PC-3 (cell line): Measurements from ENCODE around the gene FGF1. TPM values are rescaled to one million over a fixed set of nuclear protein-coding genes. Genes with fewer than 3 reads are reported as not detected.

Experiments
- ATAC-seq: fragments of 200-7000 bp; cut with Tn5 transposase; 2 replicates; pipeline ENCODE4 v1.9.1; 2020; ENCODE audit warnings: mild to moderate bottlenecking, moderate library complexity
- BruUV-seq: library from RNA; stranded (reverse); fragments of 400-500 nt; replicated peaks from 2 replicates; lab custom pipeline; 2021; lab: Mats Ljungman, UMichigan
- CTCF ChIA-PET: fragments of 300-600 bp; sonication (Branson Sonifier 250); formaldehyde crosslinking; loops from one replicate; lab custom pipeline; 2022; ENCODE audit warnings: antibody characterized with exemption; lab: Charles Lee
- POLR2A ChIA-PET: fragments of 300-600 bp; sonication (Branson Sonifier 250); formaldehyde crosslinking; loops from one replicate; lab custom pipeline; 2022; ENCODE audit warnings: antibody characterized with exemption; ENCODE audit not compliant: unreplicated experiment; lab: Charles Lee
- DNase-seq: peaks from one replicate; pipeline ENCODE4 v3.0.0-alpha.2; 2015
- H2AFZ ChIP-seq: fragments of 300-600 bp; sonication (generic); 2 replicates; pipeline ENCODE4 v1.6.0; 2016; ENCODE audit warnings: antibody characterized with exemption, low read length
- H3F3A ChIP-seq: fragments of 300-600 bp; sonication (generic); one replicate; pipeline ENCODE4 v1.6.0; 2017; ENCODE audit warnings: antibody characterized with exemption, low read length, control low read depth, mild to moderate bottlenecking; ENCODE audit not compliant: unreplicated experiment
- H3K27ac ChIP-seq: fragments of 300-600 bp; sonication (generic); 2 replicates; pipeline ENCODE4 v1.5.1; 2016; ENCODE audit warnings: mild to moderate bottlenecking, low read length
- H3K27me3 ChIP-seq: fragments of 300-600 bp; sonication (generic); 2 replicates; pipeline ENCODE4 v1.6.1; 2016; ENCODE audit warnings: low read length, mixed read lengths
- H3K36me3 ChIP-seq: fragments of 300-600 bp; sonication (generic); 2 replicates; pipeline ENCODE4 v1.6.1; 2016; ENCODE audit warnings: low read depth, mixed run types, low read length, mixed read lengths
- H3K4me1 ChIP-seq: fragments of 300-600 bp; sonication (generic); 2 replicates; pipeline ENCODE4 v1.5.1; 2016; ENCODE audit warnings: low read length; ENCODE audit not compliant: insufficient read depth
- H3K4me2 ChIP-seq: fragments of 300-600 bp; sonication (generic); 2 replicates; pipeline ENCODE4 v1.6.0; 2016; ENCODE audit warnings: low read length
- H3K4me3 ChIP-seq: fragments of 300-600 bp; sonication (generic); 2 replicates; pipeline ENCODE4 v1.5.1; 2016; ENCODE audit warnings: mild to moderate bottlenecking, low read length, mixed read lengths
- H3K79me2 ChIP-seq: fragments of 300-600 bp; sonication (generic); 2 replicates; pipeline ENCODE4 v1.6.1; 2017; ENCODE audit warnings: low read length, mixed read lengths
- H3K9ac ChIP-seq: fragments of 300-600 bp; sonication (generic); 2 replicates; pipeline ENCODE4 v1.6.0; 2016; ENCODE audit warnings: mild to moderate bottlenecking, low read length
- H3K9me2 ChIP-seq: fragments of 300-600 bp; sonication (generic); replicated peaks from 2 replicates; pipeline ENCODE4 v1.6.1; 2016; ENCODE audit warnings: mixed run types, low read length, mixed read lengths
- H3K9me3 ChIP-seq: fragments of 300-600 bp; sonication (generic); 2 replicates; pipeline ENCODE4 v1.6.1; 2016; ENCODE audit warnings: low read length, mixed read lengths
- H4K20me1 ChIP-seq: fragments of 300-600 bp; sonication (generic); 2 replicates; pipeline ENCODE4 v1.6.1; 2016; ENCODE audit warnings: low read length, mixed read lengths
- EZH2 ChIP-seq: fragments of 300-600 bp; sonication (generic); IDR thresholded peaks from one replicate; pipeline ENCODE4 v1.6.1; 2017; ENCODE audit warnings: antibody characterized with exemption, mild to moderate bottlenecking, low read length; ENCODE audit not compliant: unreplicated experiment
- EZH2phosphoT487 ChIP-seq: fragments of 300-600 bp; sonication (generic); IDR thresholded peaks from 2 replicates; pipeline ENCODE4 v1.6.1; 2018; ENCODE audit warnings: mild to moderate bottlenecking, antibody characterized with exemption, low read length, borderline replicate concordance
- intact Hi-C: fragments of 100-400 bp; cut with micrococcal nuclease; formaldehyde crosslinking; loops from 2 replicates; pipeline ENCODE4 v1.9.0; 2023
- total RNA-seq: library from RNA; depleted of rRNA; stranded (reverse); fragments of >200 nt; gene quantifications from 2 replicates; pipeline ENCODE4 v1.2.3, GENCODE V29; 2014
- TF ChIP-seq, protein P1 (sequence below): fragments of 300-600 bp; sonication (generic); conservative IDR thresholded peaks from 2 replicates; pipeline ENCODE4 v1.5.1; 2017; ENCODE audit warnings: antibody characterized with exemption, low read depth, mild to moderate bottlenecking, low read length

FGF1 gene
- total RNA-seq, 1 experiment from 2014 or later, result 1.5 TPM

DNA sequence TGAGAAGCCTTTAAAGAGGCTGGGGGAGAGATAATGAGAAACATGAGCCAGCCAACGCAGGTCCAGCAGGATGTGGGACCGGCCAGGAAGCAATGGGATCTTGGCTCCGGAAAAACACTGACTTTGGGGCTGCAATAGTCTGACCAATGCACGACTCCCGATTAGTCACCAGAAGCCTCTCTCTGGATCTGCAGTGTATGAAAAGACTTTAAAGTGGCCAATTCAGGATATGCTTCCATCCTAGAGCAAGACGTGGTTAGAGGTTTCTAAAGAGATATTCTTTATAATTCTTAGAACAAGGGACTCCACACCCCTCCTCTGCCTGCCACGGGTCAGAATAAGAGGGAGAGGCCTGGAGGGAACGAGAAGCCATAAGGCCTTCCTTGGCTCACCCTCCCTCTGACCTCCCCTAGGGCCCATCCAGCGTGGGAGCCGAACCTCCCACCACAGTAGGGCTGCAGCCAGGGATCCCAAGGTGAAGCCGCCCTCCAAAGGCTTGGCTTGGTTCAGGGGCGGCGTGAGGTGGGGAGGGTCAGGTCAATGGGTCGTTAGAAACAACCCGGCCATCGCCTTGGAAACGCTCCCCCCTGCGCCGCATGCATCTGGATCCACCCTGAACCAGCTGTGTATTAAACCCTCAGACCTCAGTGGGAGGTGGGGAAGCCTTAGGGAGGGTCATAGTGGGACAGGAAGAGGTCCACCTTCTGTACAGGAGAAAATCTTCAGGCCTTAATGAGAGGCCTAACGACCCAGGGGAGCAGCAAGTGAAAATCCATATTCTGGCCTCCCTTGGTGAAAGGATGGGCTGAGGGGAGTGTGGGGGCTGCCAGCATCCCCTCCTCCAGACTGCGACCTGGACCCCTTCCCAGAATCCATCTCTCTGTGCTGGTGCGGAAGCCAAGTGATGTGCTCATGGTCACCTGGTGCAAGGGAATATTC lies 11.1 kb downstream of the FGF1 start:
- Histone ChIP-seq H3K9me2 (no peaks in the 10 kb centered on the region), H3K4me3 (no peak overlapping the region), H3K9ac (peak overlapping the region; percentile 24; the same call in 1 of the 2 replicates), H3K4me1 (peaks cover 36% of the 10 kb centered on the region), H3K79me2 (no peaks in the 10 kb centered on the region), H3K27ac (peak overlapping the region; percentile 82), H3K9me3 (no peaks in the 10 kb centered on the region), H2AFZ (peak overlapping the region; percentile 22; the same call in 1 of the 2 replicates), H3K27me3 (no peaks in the 10 kb centered on the region), H3K36me3 (no peaks in the 10 kb centered on the region), H4K20me1 (no peaks in the 10 kb centered on the region), H3K4me2 (peak overlapping the region; percentile 52), H3F3A (no peaks in the 10 kb centered on the region)
- DNase-seq, result peak; percentile 80
- POLR2A ChIA-PET, result no interaction called here
- intact Hi-C loops, result no loop called here
- TF ChIP-seq, protein P1, sequence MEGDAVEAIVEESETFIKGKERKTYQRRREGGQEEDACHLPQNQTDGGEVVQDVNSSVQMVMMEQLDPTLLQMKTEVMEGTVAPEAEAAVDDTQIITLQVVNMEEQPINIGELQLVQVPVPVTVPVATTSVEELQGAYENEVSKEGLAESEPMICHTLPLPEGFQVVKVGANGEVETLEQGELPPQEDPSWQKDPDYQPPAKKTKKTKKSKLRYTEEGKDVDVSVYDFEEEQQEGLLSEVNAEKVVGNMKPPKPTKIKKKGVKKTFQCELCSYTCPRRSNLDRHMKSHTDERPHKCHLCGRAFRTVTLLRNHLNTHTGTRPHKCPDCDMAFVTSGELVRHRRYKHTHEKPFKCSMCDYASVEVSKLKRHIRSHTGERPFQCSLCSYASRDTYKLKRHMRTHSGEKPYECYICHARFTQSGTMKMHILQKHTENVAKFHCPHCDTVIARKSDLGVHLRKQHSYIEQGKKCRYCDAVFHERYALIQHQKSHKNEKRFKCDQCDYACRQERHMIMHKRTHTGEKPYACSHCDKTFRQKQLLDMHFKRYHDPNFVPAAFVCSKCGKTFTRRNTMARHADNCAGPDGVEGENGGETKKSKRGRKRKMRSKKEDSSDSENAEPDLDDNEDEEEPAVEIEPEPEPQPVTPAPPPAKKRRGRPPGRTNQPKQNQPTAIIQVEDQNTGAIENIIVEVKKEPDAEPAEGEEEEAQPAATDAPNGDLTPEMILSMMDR, result no peak
- TF ChIP-seq EZH2 (no peak), EZH2phosphoT487 (no peak)
- CTCF ChIA-PET, result no interaction called here
- no TSS peak for BruUV-seq
- ATAC-seq, result peak; percentile 95

DNA sequence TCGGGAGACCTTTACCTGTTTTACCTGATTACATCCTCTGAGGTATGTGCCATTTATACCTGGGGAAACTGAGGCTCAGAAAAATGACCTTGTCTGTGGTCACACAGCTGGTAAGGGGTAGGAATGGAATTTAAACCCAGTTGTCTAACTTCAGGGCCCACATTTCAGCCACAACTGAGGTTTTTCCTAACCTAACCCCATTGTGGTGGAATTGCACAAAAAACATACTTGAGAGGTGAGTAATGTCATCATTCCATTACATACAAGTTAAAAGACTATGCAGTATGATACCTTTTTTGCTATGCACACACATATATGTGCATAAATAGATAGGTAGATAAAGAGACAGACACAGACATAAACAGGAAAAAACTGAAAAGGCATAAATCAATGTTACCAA lies 14.1 kb downstream of the FGF1 start:
- H3K4me2 ChIP-seq, result peak overlapping the region; percentile 39; the same call in 1 of the 2 replicates
- no peak overlapping the region for H2AFZ ChIP-seq
- H3K27ac ChIP-seq, result no peak overlapping the region
- H3K4me3 ChIP-seq, result no peak overlapping the region
- H3K79me2 ChIP-seq, result no peaks in the 10 kb centered on the region
- peak; percentile 60 for DNase-seq
- H4K20me1 ChIP-seq, result no peaks in the 10 kb centered on the region
- no peaks in the 10 kb centered on the region for H3K27me3 ChIP-seq
- no peaks in the 10 kb centered on the region for H3F3A ChIP-seq
- peaks cover 25% of the 10 kb centered on the region for H3K4me1 ChIP-seq
- CTCF ChIA-PET, result interaction anchor here (1.4 kb wide), 1 partner anchor 16 kb away, joined by 5 read pairs; no protein-coding TSS in a partner anchor
- TF ChIP-seq, protein P1, result no peak
- no peak for TF ChIP-seq EZH2phosphoT487
- no peak for TF ChIP-seq EZH2
- intact Hi-C loops, result no loop called here
- BruUV-seq, result no TSS peak
- no peaks in the 10 kb centered on the region for H3K9me3 ChIP-seq
- ATAC-seq, result 0 out of 2 replicates have a peak, but pooled peaks have one; percentile 19
- H3K9ac ChIP-seq, result no peak overlapping the region
- POLR2A ChIA-PET, result no interaction called here
- no peaks in the 10 kb centered on the region for H3K36me3 ChIP-seq
- no peaks in the 10 kb centered on the region for H3K9me2 ChIP-seq

DNA sequence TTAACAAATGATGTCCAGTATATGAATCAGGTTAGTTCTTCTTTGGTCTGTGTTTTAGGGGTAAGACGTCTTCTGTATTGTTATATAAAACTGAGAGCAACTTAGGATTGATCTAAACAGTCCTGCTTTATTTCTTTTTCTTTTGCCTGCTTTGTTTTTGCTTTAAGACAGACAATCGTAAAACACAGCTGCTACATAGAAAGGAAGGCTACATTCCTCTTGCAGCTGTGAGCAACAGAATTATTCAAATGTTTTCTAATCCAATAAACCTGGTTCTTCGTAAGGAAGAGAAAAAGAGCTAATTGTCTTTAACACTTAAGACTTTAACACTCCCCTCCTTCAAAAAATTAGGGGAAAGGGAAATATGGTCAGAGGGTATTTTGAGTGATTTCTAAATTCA lies 14.6 kb downstream of the FGF1 start:
- Histone ChIP-seq H3K79me2 (no peaks in the 10 kb centered on the region), H3K36me3 (no peaks in the 10 kb centered on the region), H3K27ac (no peak overlapping the region), H3K9me2 (no peaks in the 10 kb centered on the region), H3K9me3 (no peaks in the 10 kb centered on the region), H2AFZ (no peak overlapping the region), H3K4me3 (no peak overlapping the region), H3K4me2 (peak overlapping the region; percentile 39; the same call in 1 of the 2 replicates), H3K4me1 (peaks cover 24% of the 10 kb centered on the region), H3K9ac (no peak overlapping the region), H3K27me3 (no peaks in the 10 kb centered on the region), H3F3A (no peaks in the 10 kb centered on the region), H4K20me1 (no peaks in the 10 kb centered on the region)
- POLR2A ChIA-PET, result no interaction called here
- ATAC-seq (no peak), DNase-seq (no peak)
- no TSS peak for BruUV-seq
- TF ChIP-seq EZH2, result no peak
- TF ChIP-seq EZH2phosphoT487, result no peak
- TF ChIP-seq, protein P1, result no peak
- intact Hi-C loops, result no loop called here
- CTCF ChIA-PET, result interaction anchor here (1.4 kb wide), 1 partner anchor 16 kb away, joined by 5 read pairs; no protein-coding TSS in a partner anchor
